IMR-90 (cell line): Measurements from ENCODE around the gene GOLGA5. TPM values are rescaled to one million over a fixed set of nuclear protein-coding genes. Genes with fewer than 3 reads are reported as not detected.
A peak's percentile ranks its signal among the peaks of the same experiment; 100 is the strongest.

Experiments
- ATAC-seq: fragments of 200-7000 bp; cut with Tn5 transposase; 2 replicates; pipeline ENCODE4 v1.9.1; 2020; ENCODE audit warnings: low read depth, mild to moderate bottlenecking, moderate library complexity
- BruUV-seq: library from RNA; stranded (reverse); fragments of 400-500 nt; replicated peaks from 2 replicates; lab custom pipeline; 2021; lab: Mats Ljungman, UMichigan
- CTCF ChIA-PET: fragments of 300-600 bp; formaldehyde crosslinking; extraction: SDS; loops from one replicate; lab custom pipeline; 2021; ENCODE audit warnings: antibody characterized with exemption; lab: Yijun Ruan, JAX
- POLR2A ChIA-PET: fragments of 300-600 bp; sonication (Branson Sonifier 250); formaldehyde crosslinking; loops from one replicate; lab custom pipeline; 2022; ENCODE audit warnings: antibody characterized with exemption; ENCODE audit not compliant: unreplicated experiment; lab: Charles Lee
- DNase-seq: peaks from one replicate; pipeline ENCODE4 v3.0.0; 2013
- H2AFZ ChIP-seq: replicated peaks from 2 replicates; pipeline ENCODE3; 2013; ENCODE audit warnings: low read length, mild to moderate bottlenecking; ENCODE audit not compliant: poor library complexity
- H2AK5ac ChIP-seq: 2 replicates; pipeline ENCODE4 v1.6.1; 2013; ENCODE audit warnings: low read depth, low read length, inconsistent platforms
- H2AK9ac ChIP-seq: replicated peaks from 2 replicates; pipeline ENCODE3; 2013; ENCODE audit warnings: mild to moderate bottlenecking, low read depth, low read length, moderate library complexity; ENCODE audit not compliant: poor library complexity
- H2BK120ac ChIP-seq: 2 replicates; pipeline ENCODE4 v1.6.1; 2013; ENCODE audit warnings: low read depth, low read length, inconsistent platforms
- H2BK15ac ChIP-seq: 3 replicates; pipeline ENCODE4 v1.6.1; 2013; ENCODE audit warnings: low read depth, low read length, inconsistent platforms
- H2BK20ac ChIP-seq: 2 replicates; pipeline ENCODE4 v1.6.1; 2013; ENCODE audit warnings: low read depth, mild to moderate bottlenecking, inconsistent platforms, low read length, moderate library complexity
- H2BK5ac ChIP-seq: 2 replicates; pipeline ENCODE4 v1.6.1; 2013; ENCODE audit warnings: mild to moderate bottlenecking, low read depth, low read length, inconsistent platforms; ENCODE audit not compliant: poor library complexity, severe bottlenecking
- H3K14ac ChIP-seq: replicated peaks from 2 replicates; pipeline ENCODE4 v1.6.1; 2013; ENCODE audit warnings: low read depth, low read length, inconsistent platforms
- H3K18ac ChIP-seq: 2 replicates; pipeline ENCODE4 v1.6.1; 2013; ENCODE audit warnings: low read depth, low read length, control low read depth
- H3K23ac ChIP-seq: 2 replicates; pipeline ENCODE4 v1.6.1; 2013; ENCODE audit warnings: low read depth, low read length, inconsistent platforms
- H3K27ac ChIP-seq: 2 replicates; pipeline ENCODE4 v1.5.1; 2013; ENCODE audit warnings: mild to moderate bottlenecking, control low read depth, low read length; ENCODE audit not compliant: insufficient read depth
- H3K27me3 ChIP-seq: 2 replicates; pipeline ENCODE4 v1.6.1; 2013; ENCODE audit warnings: low read length; ENCODE audit not compliant: control insufficient read depth, insufficient read depth
- H3K36me3 ChIP-seq: 2 replicates; pipeline ENCODE4 v1.6.1; 2013; ENCODE audit warnings: low read length, mixed read lengths; ENCODE audit not compliant: control insufficient read depth, insufficient read depth
- H3K4ac ChIP-seq: 2 replicates; pipeline ENCODE4 v1.6.1; 2013; ENCODE audit warnings: low read depth, low read length, inconsistent platforms
- H3K4me1 ChIP-seq: 2 replicates; pipeline ENCODE4 v1.6.1; 2013; ENCODE audit warnings: low read length, mixed read lengths; ENCODE audit not compliant: control insufficient read depth, insufficient read depth
- H3K4me2 ChIP-seq: 2 replicates; pipeline ENCODE4 v1.6.1; 2013; ENCODE audit warnings: low read depth, mild to moderate bottlenecking, control low read depth, low read length, moderate library complexity
- H3K4me3 ChIP-seq: 2 replicates; pipeline ENCODE4 v1.5.1; 2013; ENCODE audit warnings: low read depth, mild to moderate bottlenecking, control low read depth, low read length, moderate library complexity; ENCODE audit not compliant: insufficient read depth
- H3K56ac ChIP-seq: 2 replicates; pipeline ENCODE4 v1.6.1; 2013; ENCODE audit warnings: low read length, inconsistent platforms; ENCODE audit not compliant: insufficient read depth; ENCODE audit errors: extremely low read depth
- H3K79me1 ChIP-seq, 2 experiments: 2 replicates each; pipeline ENCODE4 v1.6.1; 2013; ENCODE audit warnings: low read length in 2 of 2, inconsistent platforms in 1 of 2, low read depth in 1 of 2
- H3K9ac ChIP-seq: 2 replicates; pipeline ENCODE4 v1.6.1; 2013; ENCODE audit warnings: low read depth, low read length, control low read depth
- H3K9me1 ChIP-seq: 2 replicates; pipeline ENCODE4 v1.6.1; 2013; ENCODE audit warnings: low read length, inconsistent platforms; ENCODE audit not compliant: insufficient read depth
- H3K9me3 ChIP-seq: 2 replicates; pipeline ENCODE4 v1.6.1; 2013; ENCODE audit warnings: low read length; ENCODE audit not compliant: control insufficient read depth, insufficient read depth
- H4K20me1 ChIP-seq: 2 replicates; pipeline ENCODE4 v1.6.1; 2013; ENCODE audit warnings: low read length, inconsistent platforms; ENCODE audit not compliant: insufficient read depth
- H4K5ac ChIP-seq: 2 replicates; pipeline ENCODE4 v1.6.1; 2013; ENCODE audit warnings: mild to moderate bottlenecking, low read depth, low read length, control low read depth
- H4K8ac ChIP-seq, 2 experiments: 2 replicates each; pipeline ENCODE4 v1.6.1; 2013; ENCODE audit warnings: low read depth in 2 of 2, low read length in 2 of 2, control low read depth in 1 of 2, inconsistent platforms in 1 of 2
- H4K91ac ChIP-seq: 2 replicates; pipeline ENCODE4 v1.6.1; 2013; ENCODE audit warnings: low read depth, low read length, inconsistent platforms; ENCODE audit not compliant: insufficient read depth
- BHLHE40 ChIP-seq: fragments of 150-350 bp; IDR thresholded peaks from 2 replicates; pipeline ENCODE4 v1.6.1; 2016; ENCODE audit warnings: mild to moderate bottlenecking, low read depth, low read length
- CEBPB ChIP-seq: IDR thresholded peaks from 2 replicates; pipeline ENCODE4 v1.6.1; 2012; ENCODE audit warnings: low read depth, low read length, improper control_type of control experiment
- FOS ChIP-seq: fragments of 150-350 bp; IDR thresholded peaks from 2 replicates; pipeline ENCODE4 v1.6.1; 2016; ENCODE audit warnings: low read depth, low read length
- MAFK ChIP-seq: IDR thresholded peaks from 2 replicates; pipeline ENCODE4 v1.6.1; 2012; ENCODE audit warnings: low read depth, low read length, improper control_type of control experiment
- MAZ ChIP-seq: IDR thresholded peaks from 2 replicates; pipeline ENCODE4 v1.6.1; 2012; ENCODE audit warnings: low read depth, mild to moderate bottlenecking, low read length, improper control_type of control experiment, moderate library complexity, borderline replicate concordance
- MXI1 ChIP-seq: IDR thresholded peaks from 2 replicates; pipeline ENCODE4 v1.6.1; 2012; ENCODE audit warnings: low read depth, mild to moderate bottlenecking, low read length, moderate library complexity, borderline replicate concordance
- NFE2L2 ChIP-seq: fragments of 150-350 bp; IDR thresholded peaks from 2 replicates; pipeline ENCODE4 v1.6.1; 2016; ENCODE audit warnings: low read depth, mild to moderate bottlenecking, low read length
- POLR2A ChIP-seq: IDR thresholded peaks from 2 replicates; pipeline ENCODE4 v1.6.1; 2012; ENCODE audit warnings: mild to moderate bottlenecking, low read depth, low read length
- RCOR1 ChIP-seq: IDR thresholded peaks from 2 replicates; pipeline ENCODE4 v1.6.1; 2012; ENCODE audit warnings: mild to moderate bottlenecking, low read length, improper control_type of control experiment; ENCODE audit not compliant: insufficient replicate concordance
- RFX5 ChIP-seq: IDR thresholded peaks from 2 replicates; pipeline ENCODE4 v1.8.0; 2012; ENCODE audit warnings: low read depth, mild to moderate bottlenecking, low read length, moderate library complexity
- SMC3 ChIP-seq: fragments of 150-350 bp; IDR thresholded peaks from 2 replicates; pipeline ENCODE4 v1.6.1; 2016; ENCODE audit warnings: low read depth, mild to moderate bottlenecking, antibody characterized with exemption, low read length, moderate library complexity
- WGBS, 2 experiments: methylation state at CpG; one replicate each; pipeline versions ENCODE4 v1.1.5 to v1.1.7; 2013; ENCODE audit warnings: missing lambda C conversion rate in 2 of 2; ENCODE audit not compliant: insufficient read length in 1 of 2; ENCODE audit errors: extremely low coverage in 2 of 2; 5-methylcytosine and 5-hydroxymethylcytosine counted together
- dilution Hi-C: fragments of 300-500 bp; cut with HindIII; formaldehyde crosslinking; loops from one replicate; pipeline ENCODE4 v1.14.3; 2018; ENCODE audit warnings: low sequenced_read_pairs; ENCODE audit not compliant: unreplicated experiment
- in situ Hi-C: fragments of 300-500 bp; cut with MboI; formaldehyde crosslinking; loops from 3 replicates; pipeline ENCODE4 v1.14.3; 2019; ENCODE audit warnings: low sequenced_read_pairs, inconsistent platforms, mixed read lengths
- intact Hi-C: fragments of 100-400 bp; cut with micrococcal nuclease; formaldehyde crosslinking; loops from 2 replicates; pipeline ENCODE4 v1.10.0; 2022
- polyA plus RNA-seq, 3 experiments: library from polyadenylated mRNA; depleted of rRNA; stranded (reverse); fragments of >200 nt; gene quantifications; 2 replicates each; pipeline ENCODE4 v1.2.3, GENCODE V29; 2012; ENCODE audit warnings: low replicate concordance in 1 of 3
- total RNA-seq: library from RNA; depleted of rRNA; stranded (reverse); fragments of >200 nt; gene quantifications from 2 replicates; pipeline ENCODE4 v1.2.3, GENCODE V29; 2012
- TF ChIP-seq, protein P1 (sequence below): conservative IDR thresholded peaks from 2 replicates; pipeline ENCODE4 v1.5.1; 2012; ENCODE audit warnings: mild to moderate bottlenecking, low read depth, low read length, improper control_type of control experiment
- TF ChIP-seq, protein P2 (sequence below): fragments of 150-350 bp; IDR thresholded peaks from 2 replicates; pipeline ENCODE4 v1.6.1; 2017; ENCODE audit warnings: mild to moderate bottlenecking, antibody characterized with exemption, low read length, low read depth

GOLGA5 gene
- total and polyA plus RNA-seq, 2 of the 4 experiments (the other 2 are of a cell fraction), result 35.0 to 59.5 TPM

DNA sequence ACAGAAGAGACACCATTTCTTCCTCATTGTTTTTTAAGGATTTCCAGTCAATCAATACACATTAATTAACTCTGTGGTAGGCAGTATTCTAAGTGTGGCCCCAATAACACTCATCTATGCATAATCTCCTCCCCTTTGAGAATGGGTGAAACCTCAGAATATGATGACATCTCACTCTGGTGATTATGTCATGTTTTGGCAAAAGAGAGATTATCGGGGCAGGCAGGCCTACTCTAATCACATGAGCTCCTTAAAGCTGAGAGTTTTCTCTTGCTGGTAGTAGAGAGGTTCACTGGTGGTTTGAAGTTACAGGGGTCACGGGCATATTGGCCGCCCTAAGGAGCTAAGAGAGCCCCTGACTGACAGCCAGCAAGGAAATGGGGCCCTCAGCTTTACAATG, 38.6 kb upstream of the GOLGA5 start:
- Histone ChIP-seq H3K79me1 (no peaks in the 10 kb centered on the region), H3K9me3 (no peaks in the 10 kb centered on the region), H3K18ac (no peak overlapping the region), H3K4me3 (no peak overlapping the region), H4K91ac (no peak overlapping the region), H4K8ac (no peak overlapping the region), H3K56ac (no peak overlapping the region), H2BK20ac (no peak overlapping the region), H3K27me3 (peaks cover 18% of the 10 kb centered on the region), H2BK5ac (no peak overlapping the region), H4K20me1 (no peaks in the 10 kb centered on the region), H3K23ac (no peak overlapping the region), H3K36me3 (no peaks in the 10 kb centered on the region), H3K27ac (no peak overlapping the region), H3K4me1 (no peaks in the 10 kb centered on the region), H2BK15ac (no peak overlapping the region), H3K9ac (no peak overlapping the region), H3K4ac (no peak overlapping the region), H2AFZ (no peak overlapping the region), H2AK9ac (no peak overlapping the region), H2BK120ac (no peak overlapping the region), H3K4me2 (no peak overlapping the region), H2AK5ac (no peak overlapping the region), H3K14ac (no peak overlapping the region), H3K9me1 (no peaks in the 10 kb centered on the region), H4K5ac (no peak overlapping the region)
- BruUV-seq, result no TSS peak
- WGBS, 2 experiments, result no CpG with 5 or more reads among the region's 3 CpGs
- intact Hi-C loops, result no loop called here
- ATAC-seq, result no peak
- POLR2A ChIA-PET, result interaction anchor here (0.5 kb wide), 1 partner anchor 27 kb away, joined by 3 read pairs; no protein-coding TSS in a partner anchor
- in situ Hi-C loops, result no loop called here
- DNase-seq, result peak; percentile 11
- TF ChIP-seq, protein P1, sequence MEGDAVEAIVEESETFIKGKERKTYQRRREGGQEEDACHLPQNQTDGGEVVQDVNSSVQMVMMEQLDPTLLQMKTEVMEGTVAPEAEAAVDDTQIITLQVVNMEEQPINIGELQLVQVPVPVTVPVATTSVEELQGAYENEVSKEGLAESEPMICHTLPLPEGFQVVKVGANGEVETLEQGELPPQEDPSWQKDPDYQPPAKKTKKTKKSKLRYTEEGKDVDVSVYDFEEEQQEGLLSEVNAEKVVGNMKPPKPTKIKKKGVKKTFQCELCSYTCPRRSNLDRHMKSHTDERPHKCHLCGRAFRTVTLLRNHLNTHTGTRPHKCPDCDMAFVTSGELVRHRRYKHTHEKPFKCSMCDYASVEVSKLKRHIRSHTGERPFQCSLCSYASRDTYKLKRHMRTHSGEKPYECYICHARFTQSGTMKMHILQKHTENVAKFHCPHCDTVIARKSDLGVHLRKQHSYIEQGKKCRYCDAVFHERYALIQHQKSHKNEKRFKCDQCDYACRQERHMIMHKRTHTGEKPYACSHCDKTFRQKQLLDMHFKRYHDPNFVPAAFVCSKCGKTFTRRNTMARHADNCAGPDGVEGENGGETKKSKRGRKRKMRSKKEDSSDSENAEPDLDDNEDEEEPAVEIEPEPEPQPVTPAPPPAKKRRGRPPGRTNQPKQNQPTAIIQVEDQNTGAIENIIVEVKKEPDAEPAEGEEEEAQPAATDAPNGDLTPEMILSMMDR, result no peak
- TF ChIP-seq CEBPB (no peak), FOS (no peak), SMC3 (no peak), POLR2A (no peak), NFE2L2 (no peak), MAFK (no peak), RFX5 (no peak), MXI1 (no peak), RCOR1 (no peak), MAZ (no peak), BHLHE40 (no peak)
- TF ChIP-seq, protein P2, sequence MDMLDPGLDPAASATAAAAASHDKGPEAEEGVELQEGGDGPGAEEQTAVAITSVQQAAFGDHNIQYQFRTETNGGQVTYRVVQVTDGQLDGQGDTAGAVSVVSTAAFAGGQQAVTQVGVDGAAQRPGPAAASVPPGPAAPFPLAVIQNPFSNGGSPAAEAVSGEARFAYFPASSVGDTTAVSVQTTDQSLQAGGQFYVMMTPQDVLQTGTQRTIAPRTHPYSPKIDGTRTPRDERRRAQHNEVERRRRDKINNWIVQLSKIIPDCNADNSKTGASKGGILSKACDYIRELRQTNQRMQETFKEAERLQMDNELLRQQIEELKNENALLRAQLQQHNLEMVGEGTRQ, result no peak
- dilution Hi-C loops, result no loop called here
- CTCF ChIA-PET, result no interaction called here
